ENCODE results near the gene LIMS1.
A peak's percentile ranks its signal among the peaks of the same experiment; 100 is the strongest.
"Not testable (repeated sequence)": the region's sequence is repeated elsewhere in the genome, so short reads cannot be mapped to it uniquely, and the experiment has no call there.

Gene LIMS1

DNA sequence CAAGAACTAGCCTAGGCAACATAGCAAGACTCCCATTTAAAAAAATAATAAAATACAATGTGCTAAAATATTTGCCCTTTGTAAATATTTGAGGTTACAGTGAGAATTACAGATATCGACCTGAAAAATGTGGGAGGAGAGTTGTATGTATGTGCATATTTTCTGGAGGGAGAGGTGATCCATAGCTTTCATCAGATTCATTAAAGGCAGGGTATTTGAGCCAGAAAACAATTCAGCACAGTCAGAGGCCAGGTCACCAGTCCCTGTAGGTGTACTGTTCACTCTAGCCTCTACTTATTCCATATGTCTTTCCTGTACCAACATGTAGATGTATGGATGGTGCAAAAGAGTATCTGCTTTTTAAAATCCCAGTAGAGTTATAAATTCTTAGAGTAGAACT is 136.0 kb downstream of the LIMS1 start:
- FAIRE-seq: not testable (repeated sequence)

DNA sequence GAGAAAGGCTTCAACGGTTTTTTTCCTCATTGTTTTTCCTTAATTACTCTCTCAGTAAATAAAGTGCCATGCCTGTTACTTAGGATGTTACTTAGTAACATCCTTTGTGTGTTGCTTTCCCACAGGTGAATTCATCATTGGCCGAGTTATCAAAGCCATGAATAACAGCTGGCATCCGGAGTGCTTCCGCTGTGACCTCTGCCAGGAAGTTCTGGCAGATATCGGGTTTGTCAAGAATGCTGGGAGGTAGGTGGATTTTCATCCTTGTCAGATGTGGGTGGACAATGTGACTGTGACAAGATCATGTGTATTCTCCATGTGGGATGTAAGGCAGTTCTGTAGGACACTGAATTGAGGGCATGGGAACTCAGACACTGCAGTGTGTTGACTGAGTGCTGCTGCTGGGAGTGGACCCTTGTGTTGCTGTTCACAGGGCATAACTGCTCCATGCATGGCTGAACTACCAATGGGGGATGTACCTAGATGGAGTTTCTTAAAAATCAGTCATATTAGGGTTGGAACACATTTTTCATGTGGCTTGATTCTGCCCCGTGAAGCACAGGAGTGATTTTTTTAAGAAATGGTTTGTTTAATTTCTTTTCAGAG is 138.0 kb downstream of the LIMS1 start:
- FAIRE-seq: not testable (repeated sequence)

GRCh38 chr2:108676522-108676921 is 142.3 kb downstream of the LIMS1 start:
- not testable (repeated sequence) for FAIRE-seq

DNA sequence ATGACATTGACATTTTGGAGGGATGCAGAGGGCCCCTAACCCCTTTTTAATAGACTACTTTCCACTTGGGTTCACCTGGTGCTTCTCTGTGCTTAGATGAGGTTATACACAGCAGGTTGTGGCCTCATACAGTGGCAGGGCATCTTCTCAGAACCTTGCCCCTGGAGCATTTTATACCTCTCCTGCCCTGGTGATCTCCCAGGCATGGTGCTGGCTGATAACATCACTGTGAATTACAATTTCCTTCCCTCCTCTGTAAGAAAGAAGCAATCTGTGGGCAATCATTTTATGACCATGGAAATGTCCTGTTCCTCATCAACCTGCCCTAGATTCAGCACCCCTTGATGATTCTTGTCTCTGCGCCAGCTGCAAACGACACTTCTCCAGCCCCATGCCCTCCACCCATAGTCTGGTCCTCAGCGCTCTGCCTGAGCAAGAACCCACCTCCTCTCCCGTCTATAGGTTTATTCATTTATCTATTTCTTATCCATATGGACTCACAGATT is 143.0 kb downstream of the LIMS1 start:
- FAIRE-seq: not testable (repeated sequence)

DNA sequence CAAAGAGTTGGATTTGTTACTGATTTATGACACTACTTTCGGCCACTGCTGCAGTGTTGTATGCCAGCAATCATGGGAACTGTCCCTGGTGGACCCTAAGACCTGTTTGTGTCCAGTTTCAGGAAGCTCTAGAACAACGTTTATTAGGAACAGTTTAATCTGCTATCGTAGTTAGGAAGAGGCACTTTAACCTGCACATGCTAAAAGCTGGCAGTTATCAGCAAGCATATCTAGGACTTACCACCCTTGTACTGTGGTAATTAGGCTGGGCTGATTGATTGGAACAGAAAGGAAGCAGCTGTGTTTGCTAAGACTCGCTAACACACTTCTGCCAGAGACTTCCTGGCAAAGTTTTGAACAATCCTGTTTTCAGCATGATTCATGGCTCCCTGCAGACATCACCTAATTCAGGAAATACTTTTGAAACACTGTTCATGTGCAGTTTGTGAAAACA is 144.0 kb downstream of the LIMS1 start:
- FAIRE-seq: peak; percentile 68

DNA sequence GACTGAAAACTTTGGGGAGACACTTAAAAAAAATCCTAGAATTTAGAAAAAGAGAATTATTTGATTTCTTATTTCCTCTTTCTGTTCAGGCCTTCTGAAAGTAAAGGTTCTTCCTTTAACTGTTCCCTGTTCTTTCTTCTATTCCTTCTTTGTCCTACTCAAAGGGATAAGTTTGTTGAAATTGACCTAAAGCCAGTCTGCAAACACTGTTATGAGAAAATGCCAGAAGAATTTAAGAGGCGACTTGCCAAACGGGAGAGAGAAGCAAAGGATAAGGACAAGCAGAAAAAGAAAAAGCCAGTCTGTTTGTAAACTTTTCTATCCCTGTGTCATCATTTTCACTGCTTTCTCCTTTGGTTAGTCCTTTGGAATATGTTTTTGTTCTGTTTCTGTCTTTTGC is 146.5 kb downstream of the LIMS1 start:
- peak; percentile 66 for FAIRE-seq

DNA sequence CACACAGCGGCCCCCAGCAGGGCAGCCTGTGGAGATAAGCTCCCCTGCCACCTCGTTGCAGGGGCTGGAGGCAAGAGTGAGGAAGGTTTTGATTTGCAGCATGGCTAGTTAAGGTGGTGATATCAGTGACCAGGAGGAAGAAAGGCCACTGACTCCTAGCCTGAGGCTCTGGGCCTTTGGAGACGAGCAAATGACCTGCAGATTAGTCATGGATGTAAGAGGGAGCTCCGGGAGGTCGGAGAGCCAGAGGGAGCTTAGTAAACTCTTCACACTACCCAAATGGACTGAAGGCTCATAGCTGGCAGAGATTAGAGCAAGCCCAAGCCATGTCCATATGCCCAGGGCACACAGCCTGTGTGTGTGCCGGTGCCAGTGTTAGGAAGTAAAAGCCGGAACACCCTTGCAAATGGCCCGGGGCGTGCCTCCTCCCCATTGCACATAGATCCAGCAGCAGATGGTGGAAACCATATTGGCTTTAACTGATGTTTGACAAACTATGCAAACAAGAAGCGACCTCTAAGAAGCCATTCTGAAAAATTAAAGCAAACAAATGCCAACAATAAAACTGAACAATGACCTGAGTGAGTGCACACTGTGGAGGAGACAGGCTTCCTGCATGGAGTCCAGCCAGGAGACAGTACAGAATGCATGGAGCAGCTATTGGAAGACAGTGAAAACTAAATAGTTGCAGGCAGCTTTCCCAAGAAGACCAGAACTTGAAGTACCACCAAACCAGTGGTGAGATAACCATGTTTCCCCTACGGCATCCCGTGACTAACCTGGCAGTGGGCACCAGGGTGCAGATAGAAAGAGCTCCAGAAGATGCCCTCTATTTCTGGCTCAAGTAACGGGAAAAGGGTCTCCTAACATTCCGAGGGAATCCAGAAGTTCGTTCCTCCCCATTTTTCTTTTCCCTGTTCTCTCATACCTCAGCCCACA is 154.8 kb downstream of the LIMS1 start:
- FAIRE-seq: not testable (repeated sequence)

GRCh38 chr2:108690001-108690400 is 155.7 kb downstream of the LIMS1 start:
- FAIRE-seq: not testable (repeated sequence)

- FAIRE-seq: no peak
These were observed 157.2 kb downstream of the LIMS1 start for GRCh38 chr2:108691447-108691846.

GRCh38 chr2:108701208-108701607 is 166.9 kb downstream of the LIMS1 start:
- FAIRE-seq: no peak

GRCh38 chr2:108701806-108702205 is 167.5 kb downstream of the LIMS1 start:
- no peak for FAIRE-seq

- FAIRE-seq: no peak
These were observed 170.6 kb downstream of the LIMS1 start for GRCh38 chr2:108704871-108705270.

GRCh38 chr2:108707300-108707699 is 173.0 kb downstream of the LIMS1 start:
- FAIRE-seq: no peak

- FAIRE-seq: not testable (repeated sequence)
These were observed 182.7 kb downstream of the LIMS1 start for GRCh38 chr2:108716971-108717370.

GRCh38 chr2:108719149-108720044 is 185.1 kb downstream of the LIMS1 start, which contains the start of gene RANBP2:
Gene RANBP2 (plus strand): TSS chr2:108719482. CDS start chr2:108719607, 125 bp downstream.
- FAIRE-seq: no peak

GRCh38 chr2:108726048-108726447 is 191.8 kb downstream of the LIMS1 start:
- FAIRE-seq: not testable (repeated sequence)

DNA sequence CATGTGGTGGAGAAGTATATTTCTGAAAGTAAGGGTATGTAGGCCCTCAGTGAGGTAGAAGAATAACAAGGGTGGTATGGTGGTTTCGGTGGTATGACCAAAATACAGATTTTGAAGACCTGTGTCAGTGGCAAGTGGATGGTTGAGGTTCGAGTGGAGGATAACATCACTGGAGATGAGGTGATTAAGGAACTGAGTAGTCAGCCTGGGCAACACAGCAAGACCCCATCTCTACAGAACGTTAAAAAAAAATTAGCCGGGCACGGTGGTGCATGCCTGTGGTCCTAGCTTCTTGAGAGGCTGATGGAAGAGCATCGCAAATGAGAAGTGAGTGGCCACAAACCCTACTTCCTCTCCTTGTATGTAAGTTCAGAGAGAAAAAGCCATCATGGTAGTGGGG is 200.4 kb downstream of the LIMS1 start:
- FAIRE-seq: not testable (repeated sequence)

Data from endometrium (tissue), 2 donors.